Measurements from ENCODE around the gene SGIP1. TPM values are rescaled to one million over a fixed set of nuclear protein-coding genes. Genes with fewer than 3 reads are reported as not detected.

The SGIP1 gene
- polyA plus RNA-seq, 1 of the 3 experiments (the other 2 are of a cell fraction), result 15.5 TPM

- ChIA-PET POLR2A (no interaction called here), CTCF (interaction anchor here (0.7 kb wide), 1 partner anchor 15 kb away, joined by 3 read pairs; no protein-coding TSS in a partner anchor)
- WGBS (ENCODE audit: low lambda C conversion rate), result 99% methylated on average over 2 of the region's 2 CpGs
Measured at GRCh38 chr1:66518654-66519053, 15.3 kb upstream of the SGIP1 start.

GRCh38 chr1:66519992-66520391 lies 14.0 kb upstream of the SGIP1 start:
- H3K4me3 ChIP-seq (ENCODE audit: low read depth in 2 of 2, low read length in 1 of 2), result no peak overlapping the region
- WGBS (ENCODE audit: low lambda C conversion rate), result 80% methylated on average over 3 of the region's 3 CpGs

More at GRCh38 chr1:66518654-66519053, 15.3 kb upstream of the SGIP1 start:
- no peaks in the 10 kb centered on the region for H4K20me1 ChIP-seq (ENCODE audit: insufficient read depth)
- no peak overlapping the region for H3K27ac ChIP-seq (ENCODE audit: low read depth in 2 of 2, low read length in 1 of 2)
- H3K4me2 ChIP-seq, result no peak overlapping the region
- peaks cover 9% of the 10 kb centered on the region for H3F3A ChIP-seq (replicated peaks; ENCODE audit: insufficient read depth)
- no peak overlapping the region for H3K9ac ChIP-seq
- no peaks in the 10 kb centered on the region for H3K9me3 ChIP-seq
- no peak for TF ChIP-seq GABPA (IDR thresholded peaks at IDR 0.05; ENCODE audit: low read depth)
- no peak for TF ChIP-seq FOSL2 (IDR thresholded peaks at IDR 0.05; ENCODE audit: borderline replicate concordance, low read depth)
- no peak for TF ChIP-seq ELF1 (IDR thresholded peaks at IDR 0.05)
- TF ChIP-seq POLR2AphosphoS5 (IDR thresholded peaks at IDR 0.05; ENCODE audit: low read depth, low read length), result no peak
- H3K79me2 ChIP-seq (ENCODE audit: insufficient read depth), result no peaks in the 10 kb centered on the region
- no peak overlapping the region for H2AFZ ChIP-seq (ENCODE audit: low read depth)
- no peak overlapping the region for H3K4me3 ChIP-seq (ENCODE audit: low read depth in 2 of 2, low read length in 1 of 2)
- no peaks in the 10 kb centered on the region; a peak in 1 of 4 replicates for H3K4me1 ChIP-seq (ENCODE audit: control insufficient read depth in 1 of 2, insufficient read depth in 2 of 2, low read depth in 1 of 2, low read length in 1 of 2)
- DNase-seq, result no peak
- no peaks in the 10 kb centered on the region for H3K36me3 ChIP-seq (replicated peaks in 1 of 2; ENCODE audit: control insufficient read depth in 1 of 2, insufficient read depth in 2 of 2, low read length in 1 of 2)
- H3K27me3 ChIP-seq (ENCODE audit: insufficient read depth), result no peaks in the 10 kb centered on the region
- no peaks in the 10 kb centered on the region for H3K9me2 ChIP-seq

More at GRCh38 chr1:66519992-66520391, 14.0 kb upstream of the SGIP1 start:
- Histone ChIP-seq H3K79me2 (ENCODE audit: insufficient read depth) (no peaks in the 10 kb centered on the region), H3K9me3 (no peaks in the 10 kb centered on the region), H3K4me2 (no peak overlapping the region), H3K27me3 (ENCODE audit: insufficient read depth) (no peaks in the 10 kb centered on the region), H3K27ac (ENCODE audit: low read depth in 2 of 2, low read length in 1 of 2) (no peak overlapping the region), H3K9ac (no peak overlapping the region), H3K9me2 (no peaks in the 10 kb centered on the region), H3K4me1 (ENCODE audit: control insufficient read depth in 1 of 2, insufficient read depth in 2 of 2, low read depth in 1 of 2, low read length in 1 of 2) (no peaks in the 10 kb centered on the region; a peak in 1 of 4 replicates), H3F3A (replicated peaks; ENCODE audit: insufficient read depth) (peaks cover 9% of the 10 kb centered on the region), H3K36me3 (replicated peaks in 1 of 2; ENCODE audit: control insufficient read depth in 1 of 2, insufficient read depth in 2 of 2, low read length in 1 of 2) (no peaks in the 10 kb centered on the region), H2AFZ (ENCODE audit: low read depth) (no peak overlapping the region), H4K20me1 (ENCODE audit: insufficient read depth) (no peaks in the 10 kb centered on the region)
- DNase-seq, result no peak
- TF ChIP-seq CTCF (IDR thresholded peaks at IDR 0.05) (no peak), MAX (IDR thresholded peaks at IDR 0.05; ENCODE audit: low read depth) (no peak), MEF2A (IDR thresholded peaks at IDR 0.05; ENCODE audit: borderline replicate concordance, low read depth) (no peak), NFIC (IDR thresholded peaks at IDR 0.05; ENCODE audit: borderline replicate concordance) (no peak), SMC3 (IDR thresholded peaks at IDR 0.05; ENCODE audit: low read depth, low read length) (no peak)
- ChIA-PET POLR2A (no interaction called here), CTCF (interaction anchor here (2.4 to 3.6 kb wide), 3 partner anchors 13 to 206 kb away, joined by 7 to 14 read pairs (median 14); no protein-coding TSS in a partner anchor)

All from SK-N-SH (cell line).